Fibroblast of lung (primary cell): Measurements from ENCODE around the gene UBE2Q2. TPM values are rescaled to one million over a fixed set of nuclear protein-coding genes. Genes with fewer than 3 reads are reported as not detected.

Experiments
- DNase-seq, 2 donors: peaks; one replicate each; pipeline versions ENCODE4 v3.0.0 to v3.0.0-alpha.2; 2010; ENCODE audit warnings: low read depth in 2 of 2
- H2AFZ ChIP-seq: 2 replicates; pipeline ENCODE4 v1.5.1; 2012; ENCODE audit warnings: low read length, control low read depth, inconsistent platforms
- H3K27ac ChIP-seq: 2 replicates; pipeline ENCODE4 v1.5.1; 2011; ENCODE audit warnings: low read length, control low read depth; ENCODE audit not compliant: insufficient read depth
- H3K27me3 ChIP-seq: 2 replicates; pipeline ENCODE4 v1.5.1; 2011; ENCODE audit warnings: mild to moderate bottlenecking, low read length; ENCODE audit not compliant: control insufficient read depth, insufficient read depth
- H3K36me3 ChIP-seq: 2 replicates; pipeline ENCODE4 v1.5.1; 2011; ENCODE audit warnings: low read length; ENCODE audit not compliant: control insufficient read depth, insufficient read depth
- H3K4me1 ChIP-seq: 2 replicates; pipeline ENCODE4 v1.5.1; 2011; ENCODE audit warnings: low read length; ENCODE audit not compliant: control insufficient read depth, insufficient read depth; ENCODE audit errors: extremely low read depth
- H3K4me2 ChIP-seq: 2 replicates; pipeline ENCODE4 v1.5.1; 2011; ENCODE audit warnings: low read length, control low read depth; ENCODE audit not compliant: insufficient read depth; ENCODE audit errors: extremely low read depth
- H3K4me3 ChIP-seq, 4 experiments: fragments of 200-600 bp in 1 of 4; sonication (generic) in 1 of 4; replicated peaks in 1 of 4; 2 replicates each; pipeline ENCODE4 v1.5.1; 2011 to 2016; ENCODE audit warnings: low read length in 4 of 4, low read depth in 3 of 4, mild to moderate bottlenecking in 3 of 4, control low read depth in 2 of 4, inconsistent platforms in 1 of 4, mixed read lengths in 1 of 4; ENCODE audit not compliant: insufficient read depth in 1 of 4; ENCODE audit errors: control extremely low read depth in 1 of 4
- H3K79me2 ChIP-seq: 2 replicates; pipeline ENCODE4 v1.5.1; 2012; ENCODE audit warnings: mild to moderate bottlenecking, low read length, inconsistent platforms; ENCODE audit not compliant: control insufficient read depth, insufficient read depth
- H3K9ac ChIP-seq: 2 replicates; pipeline ENCODE4 v1.5.1; 2011; ENCODE audit warnings: mild to moderate bottlenecking, low read length, control low read depth; ENCODE audit not compliant: insufficient read depth
- H3K9me3 ChIP-seq: 2 replicates; pipeline ENCODE4 v1.5.1; 2012; ENCODE audit warnings: low read depth, low read length; ENCODE audit not compliant: control insufficient read depth, insufficient read depth
- H4K20me1 ChIP-seq: 2 replicates; pipeline ENCODE4 v1.5.1; 2011; ENCODE audit warnings: low read length; ENCODE audit not compliant: control insufficient read depth, insufficient read depth; ENCODE audit errors: extremely low read depth
- CTCF ChIP-seq, 2 donors: IDR thresholded peaks in 1 of 2; conservative IDR thresholded peaks in 1 of 2; 1 replicate in 1 of 2; 2 replicates in 1 of 2; pipeline ENCODE4 v1.5.1; 2011 to 2012; ENCODE audit warnings: low read length in 2 of 2, control low read depth in 1 of 2, inconsistent platforms in 1 of 2, low read depth in 1 of 2, mild to moderate bottlenecking in 1 of 2
- EZH2 ChIP-seq: IDR thresholded peaks from 2 replicates; pipeline ENCODE4 v1.5.1; 2012; ENCODE audit warnings: low read length, control low read depth, mild to moderate bottlenecking; ENCODE audit errors: missing control alignments
- polyA plus RNA-seq, 2 donors: library from polyadenylated mRNA; depleted of rRNA in 1 of 2; stranded (reverse) in 1 of 2; unstranded in 1 of 2; fragments of >200 nt; gene quantifications; 2 replicates each; pipeline ENCODE4 v1.2.1, GENCODE V29; 2011 to 2012; ENCODE audit warnings: missing spikeins in 1 of 2
- total RNA-seq: library from RNA; depleted of rRNA; stranded (reverse); fragments of >200 nt; gene quantifications from 2 replicates; pipeline ENCODE4 v1.2.1, GENCODE V29; 2014

The UBE2Q2 gene
- total and polyA plus RNA-seq, 2 donors (not counting 1 experiment from before 2014, with no cell fraction given): 55.7 to 62.6 TPM

- Histone ChIP-seq H3K36me3 (no peaks in the 10 kb centered on the region), H3K27me3 (no peaks in the 10 kb centered on the region), H3K9ac (no peak overlapping the region), H3K27ac (no peak overlapping the region), H3K4me2 (no peak overlapping the region), H3K4me3 (no peak overlapping the region), H3K9me3 (no peaks in the 10 kb centered on the region), H2AFZ (no peak overlapping the region), H3K4me1 (peaks cover 4% of the 10 kb centered on the region), H4K20me1 (no peaks in the 10 kb centered on the region), H3K79me2 (no peaks in the 10 kb centered on the region)
- TF ChIP-seq CTCF (conservative IDR thresholded peaks at IDR 0.05 in 1 of 2, IDR thresholded peaks at IDR 0.05 in 1 of 2; ENCODE audit: low read depth in 1 of 2, low read length in 2 of 2) (no peak), EZH2 (no peak)
- peak; percentile 67 to 85 for DNase-seq
Observed at GRCh38 chr15:75945953-75946352, 102.7 kb downstream of the UBE2Q2 start.

GRCh38 chr15:75947092-75947491, 103.8 kb downstream of the UBE2Q2 start:
- no peaks in the 10 kb centered on the region for H3K36me3 ChIP-seq
- no peak overlapping the region for H3K4me3 ChIP-seq
- H3K4me2 ChIP-seq: peak overlapping the region; percentile 8
- peak; percentile 53 to 86 for DNase-seq
- no peaks in the 10 kb centered on the region for H4K20me1 ChIP-seq
- H3K79me2 ChIP-seq: no peaks in the 10 kb centered on the region
- H3K4me1 ChIP-seq: peaks cover 4% of the 10 kb centered on the region
- no peak for TF ChIP-seq EZH2
- no peak for TF ChIP-seq CTCF (conservative IDR thresholded peaks at IDR 0.05 in 1 of 2, IDR thresholded peaks at IDR 0.05 in 1 of 2; ENCODE audit: low read depth in 1 of 2, low read length in 2 of 2)
- H2AFZ ChIP-seq: no peak overlapping the region
- no peak overlapping the region for H3K9ac ChIP-seq
- H3K27me3 ChIP-seq: no peaks in the 10 kb centered on the region
- H3K9me3 ChIP-seq: no peaks in the 10 kb centered on the region
- H3K27ac ChIP-seq: no peak overlapping the region

- H3K9me3 ChIP-seq: no peaks in the 10 kb centered on the region
- H3K9ac ChIP-seq: no peak overlapping the region
- no peak overlapping the region for H3K4me2 ChIP-seq
- H3K79me2 ChIP-seq: no peaks in the 10 kb centered on the region
- peaks cover 4% of the 10 kb centered on the region for H3K4me1 ChIP-seq
- H2AFZ ChIP-seq: no peak overlapping the region
- H3K27me3 ChIP-seq: no peaks in the 10 kb centered on the region
- H4K20me1 ChIP-seq: no peaks in the 10 kb centered on the region
- no peak for DNase-seq
- H3K36me3 ChIP-seq: no peaks in the 10 kb centered on the region
- TF ChIP-seq CTCF (conservative IDR thresholded peaks at IDR 0.05 in 1 of 2, IDR thresholded peaks at IDR 0.05 in 1 of 2; ENCODE audit: low read depth in 1 of 2, low read length in 2 of 2): no peak
- TF ChIP-seq EZH2: no peak
- H3K27ac ChIP-seq: no peak overlapping the region
- H3K4me3 ChIP-seq: no peak overlapping the region
Observed at GRCh38 chr15:75948761-75949296, 105.6 kb downstream of the UBE2Q2 start.

Other genes with a start within 250 kb of the UBE2Q2 start
- 31.3 and 32.7 TPM in 2 replicates for gene SNUPN, start 217.7 kb upstream of the UBE2Q2 start, total RNA-seq
- 32.1 and 35.9 TPM in 2 replicates for gene SNUPN, start 217.7 kb upstream of the UBE2Q2 start, polyA plus RNA-seq
- gene IMP3, start 203.2 kb upstream of the UBE2Q2 start, total RNA-seq: 45.1 and 58.6 TPM in 2 replicates
- gene IMP3, start 203.2 kb upstream of the UBE2Q2 start, polyA plus RNA-seq: 34.0 and 48.4 TPM in 2 replicates
- gene SNX33, start 195.5 kb upstream of the UBE2Q2 start, total RNA-seq: 19.5 and 24.6 TPM in 2 replicates
- gene SNX33, start 195.5 kb upstream of the UBE2Q2 start, polyA plus RNA-seq: 16.1 and 17.5 TPM in 2 replicates
- gene CSPG4, start 130.6 kb upstream of the UBE2Q2 start, total RNA-seq: 26.5 and 109 TPM in 2 replicates
- gene CSPG4, start 130.6 kb upstream of the UBE2Q2 start, polyA plus RNA-seq: 14.5 and 23.1 TPM in 2 replicates
- 46.2 and 75.6 TPM in 2 replicates for gene FBXO22, start 60.4 kb downstream of the UBE2Q2 start, total RNA-seq
- 27.0 and 29.9 TPM in 2 replicates for gene FBXO22, start 60.4 kb downstream of the UBE2Q2 start, polyA plus RNA-seq
- not detected in 2 replicates for gene NRG4, start 169.0 kb downstream of the UBE2Q2 start, total RNA-seq
- 0.01 TPM in 1 of 2 replicates, not detected in the other for gene NRG4, start 169.0 kb downstream of the UBE2Q2 start, polyA plus RNA-seq
- gene TMEM266, start 216.5 kb downstream of the UBE2Q2 start, total RNA-seq: 0.26 and 0.33 TPM in 2 replicates
- 0.03 and 0.09 TPM in 2 replicates for gene TMEM266, start 216.5 kb downstream of the UBE2Q2 start, polyA plus RNA-seq